ENCODE results near the gene GPAM. TPM values are rescaled to one million over a fixed set of nuclear protein-coding genes. Genes with fewer than 3 reads are reported as not detected.

Gene GPAM
- total RNA-seq, 1 donor from 2014 or later = 22.2 TPM

DNA sequence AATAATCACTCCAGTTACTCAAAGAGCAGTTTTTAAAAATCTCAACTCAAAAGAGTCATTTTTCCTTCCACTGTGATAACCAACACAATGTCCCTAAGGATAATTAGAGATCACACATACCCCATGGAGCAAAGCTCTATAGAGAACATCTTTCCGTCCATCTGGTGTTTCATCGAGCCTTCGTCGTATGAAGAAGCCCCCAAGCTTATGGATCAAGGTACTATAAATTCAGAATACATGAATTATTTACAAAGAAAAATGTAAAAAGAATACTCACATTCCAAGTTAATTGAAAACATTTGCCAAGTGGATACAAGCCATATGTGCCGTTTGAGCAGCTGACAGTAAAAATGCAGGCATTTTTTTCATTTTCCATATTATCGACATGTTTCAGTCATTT, 14.8 kb downstream of the GPAM start:
- H3K4me1 ChIP-seq = no peaks in the 10 kb centered on the region
- no peaks in the 10 kb centered on the region for H3K27me3 ChIP-seq (ENCODE audit: low read depth)
- no peak for DNase-seq
- H3K9me3 ChIP-seq (replicated peaks) = no peaks in the 10 kb centered on the region
- H3K36me3 ChIP-seq = peaks cover 100% of the 10 kb centered on the region
- TF ChIP-seq, protein P1, sequence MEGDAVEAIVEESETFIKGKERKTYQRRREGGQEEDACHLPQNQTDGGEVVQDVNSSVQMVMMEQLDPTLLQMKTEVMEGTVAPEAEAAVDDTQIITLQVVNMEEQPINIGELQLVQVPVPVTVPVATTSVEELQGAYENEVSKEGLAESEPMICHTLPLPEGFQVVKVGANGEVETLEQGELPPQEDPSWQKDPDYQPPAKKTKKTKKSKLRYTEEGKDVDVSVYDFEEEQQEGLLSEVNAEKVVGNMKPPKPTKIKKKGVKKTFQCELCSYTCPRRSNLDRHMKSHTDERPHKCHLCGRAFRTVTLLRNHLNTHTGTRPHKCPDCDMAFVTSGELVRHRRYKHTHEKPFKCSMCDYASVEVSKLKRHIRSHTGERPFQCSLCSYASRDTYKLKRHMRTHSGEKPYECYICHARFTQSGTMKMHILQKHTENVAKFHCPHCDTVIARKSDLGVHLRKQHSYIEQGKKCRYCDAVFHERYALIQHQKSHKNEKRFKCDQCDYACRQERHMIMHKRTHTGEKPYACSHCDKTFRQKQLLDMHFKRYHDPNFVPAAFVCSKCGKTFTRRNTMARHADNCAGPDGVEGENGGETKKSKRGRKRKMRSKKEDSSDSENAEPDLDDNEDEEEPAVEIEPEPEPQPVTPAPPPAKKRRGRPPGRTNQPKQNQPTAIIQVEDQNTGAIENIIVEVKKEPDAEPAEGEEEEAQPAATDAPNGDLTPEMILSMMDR (IDR thresholded peaks at IDR 0.05; ENCODE audit: borderline replicate concordance) = no peak
- no peak overlapping the region for H3K4me3 ChIP-seq
- H3K27ac ChIP-seq (replicated peaks) = no peak overlapping the region
- intact Hi-C loops (cut with micrococcal nuclease) = no loop called here

DNA sequence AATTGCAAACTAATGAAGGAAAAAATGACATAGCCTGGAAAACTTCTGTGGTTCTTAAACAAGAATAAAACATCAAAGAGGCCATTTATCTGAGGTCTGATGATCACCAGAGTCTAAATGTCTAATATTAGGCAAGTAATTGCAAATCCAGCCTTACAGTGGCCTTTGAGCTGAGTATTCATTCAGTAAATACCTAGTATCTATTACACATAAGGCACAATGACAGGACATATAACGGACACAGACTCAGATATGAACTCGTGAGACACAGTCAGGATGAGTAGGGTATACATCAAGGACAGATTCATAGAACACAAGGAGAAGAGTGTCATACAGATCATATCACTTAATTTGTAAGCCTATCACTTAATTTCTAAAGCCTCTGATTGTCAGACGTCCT, 16.8 kb downstream of the GPAM start:
- no peak for DNase-seq
- H3K9me3 ChIP-seq (replicated peaks) = no peaks in the 10 kb centered on the region
- intact Hi-C loops (cut with micrococcal nuclease) = no loop called here

DNA sequence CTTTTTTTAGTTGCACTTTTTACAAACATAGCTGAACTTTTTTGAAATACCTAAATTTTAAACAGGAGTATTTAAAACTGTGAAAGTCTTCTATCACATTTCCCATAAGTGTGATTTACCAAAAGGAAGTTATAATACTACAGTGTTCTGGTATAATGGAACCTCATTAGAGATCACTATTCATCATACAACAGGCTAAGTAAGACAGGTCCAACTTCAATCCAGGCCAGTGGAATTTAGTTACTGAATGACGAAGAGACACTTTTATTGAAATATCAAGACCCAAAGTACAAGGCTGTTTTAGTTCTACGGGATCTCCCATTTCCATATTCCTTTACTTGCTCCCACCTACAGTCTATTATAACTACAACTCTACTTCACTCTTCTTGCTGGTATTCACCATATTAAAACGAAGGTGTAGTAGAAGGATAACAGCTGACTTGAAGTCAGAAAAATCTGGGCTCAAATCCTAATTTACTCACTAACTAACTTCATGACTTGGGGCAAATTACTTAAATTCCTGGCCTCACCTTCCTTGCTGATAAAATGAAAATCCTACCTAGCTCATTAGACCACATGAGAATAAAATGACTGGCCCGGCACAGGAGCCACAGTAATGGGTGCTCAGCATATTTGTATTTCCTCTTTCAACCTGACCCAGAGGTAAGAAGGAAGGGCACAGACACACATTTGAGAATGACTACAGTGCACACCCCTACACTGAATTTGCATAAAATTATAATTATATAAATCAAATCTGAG, 21.6 kb downstream of the GPAM start:
- intact Hi-C loops (cut with micrococcal nuclease) = no loop called here
- no peak for DNase-seq
- peaks cover 100% of the 10 kb centered on the region for H3K36me3 ChIP-seq

More for the DNA sequence above, 16.8 kb downstream of the GPAM start:
- H3K27ac ChIP-seq (replicated peaks) = no peak overlapping the region
- no peaks in the 10 kb centered on the region for H3K27me3 ChIP-seq (ENCODE audit: low read depth)
- peaks cover 100% of the 10 kb centered on the region for H3K36me3 ChIP-seq
- H3K4me3 ChIP-seq = no peak overlapping the region
- H3K4me1 ChIP-seq = no peaks in the 10 kb centered on the region
- TF ChIP-seq, protein P1 (IDR thresholded peaks at IDR 0.05; ENCODE audit: borderline replicate concordance) = no peak

DNA sequence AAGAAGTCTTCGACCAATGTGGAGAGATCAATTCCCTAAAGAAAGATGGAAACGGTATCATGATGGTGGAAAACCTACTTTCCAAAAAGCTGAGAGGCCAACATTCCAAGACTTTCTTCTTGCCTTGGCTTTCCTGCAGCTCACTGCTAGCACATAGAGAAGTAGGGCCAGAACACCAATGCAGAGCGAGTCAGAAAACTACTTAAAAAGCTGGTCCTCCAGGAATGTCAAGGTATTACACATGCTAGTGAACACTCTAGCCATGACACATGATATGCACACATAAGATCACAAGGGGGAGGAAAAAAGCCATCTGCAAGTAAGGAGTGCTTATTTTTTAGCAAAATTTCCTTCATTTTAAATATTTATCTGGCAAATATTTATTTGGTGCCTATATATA, 22.7 kb downstream of the GPAM start:
- TF ChIP-seq, protein P1 (IDR thresholded peaks at IDR 0.05; ENCODE audit: borderline replicate concordance) = no peak
- Histone ChIP-seq H3K36me3 (peaks cover 100% of the 10 kb centered on the region), H3K9me3 (replicated peaks) (no peaks in the 10 kb centered on the region), H3K27ac (replicated peaks) (no peak overlapping the region), H3K4me3 (no peak overlapping the region), H3K27me3 (ENCODE audit: low read depth) (no peaks in the 10 kb centered on the region), H3K4me1 (no peaks in the 10 kb centered on the region)
- DNase-seq = no peak
- intact Hi-C loops (cut with micrococcal nuclease) = no loop called here

More for the DNA sequence above, 21.6 kb downstream of the GPAM start:
- H3K4me1 ChIP-seq = no peaks in the 10 kb centered on the region
- H3K9me3 ChIP-seq (replicated peaks) = no peaks in the 10 kb centered on the region
- H3K27me3 ChIP-seq (ENCODE audit: low read depth) = no peaks in the 10 kb centered on the region
- no peak overlapping the region for H3K27ac ChIP-seq (replicated peaks)
- TF ChIP-seq, protein P1 (IDR thresholded peaks at IDR 0.05; ENCODE audit: borderline replicate concordance) = no peak
- H3K4me3 ChIP-seq = no peak overlapping the region

DNA sequence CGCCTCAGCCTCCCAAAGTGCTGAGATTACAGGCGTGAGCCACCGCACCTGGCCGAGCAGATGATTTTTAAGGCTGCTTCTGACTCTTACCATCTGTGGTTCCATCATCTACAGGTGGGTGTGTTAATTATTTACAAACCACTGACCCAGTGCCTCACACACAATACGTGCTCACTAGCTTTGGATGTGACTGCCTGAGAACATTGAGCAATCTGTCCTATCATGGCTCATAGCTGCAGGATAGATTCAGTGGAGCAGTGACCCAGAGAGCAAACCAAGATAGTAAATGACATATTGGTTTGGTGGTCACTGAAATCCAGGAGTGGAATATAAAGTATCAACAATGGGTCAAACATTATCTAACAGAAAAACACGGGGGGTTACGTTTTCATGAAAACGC, 24.1 kb downstream of the GPAM start:
- H3K9me3 ChIP-seq (replicated peaks) = no peaks in the 10 kb centered on the region
- intact Hi-C loops (cut with micrococcal nuclease) = no loop called here
- TF ChIP-seq, protein P1 (IDR thresholded peaks at IDR 0.05; ENCODE audit: borderline replicate concordance) = no peak
- no peak overlapping the region for H3K4me3 ChIP-seq
- H3K36me3 ChIP-seq = peaks cover 100% of the 10 kb centered on the region
- no peaks in the 10 kb centered on the region for H3K4me1 ChIP-seq
- H3K27ac ChIP-seq (replicated peaks) = no peak overlapping the region
- no peak for DNase-seq
- no peaks in the 10 kb centered on the region for H3K27me3 ChIP-seq (ENCODE audit: low read depth)
